ENCODE results near the gene LTBR.

The LTBR gene

DNA sequence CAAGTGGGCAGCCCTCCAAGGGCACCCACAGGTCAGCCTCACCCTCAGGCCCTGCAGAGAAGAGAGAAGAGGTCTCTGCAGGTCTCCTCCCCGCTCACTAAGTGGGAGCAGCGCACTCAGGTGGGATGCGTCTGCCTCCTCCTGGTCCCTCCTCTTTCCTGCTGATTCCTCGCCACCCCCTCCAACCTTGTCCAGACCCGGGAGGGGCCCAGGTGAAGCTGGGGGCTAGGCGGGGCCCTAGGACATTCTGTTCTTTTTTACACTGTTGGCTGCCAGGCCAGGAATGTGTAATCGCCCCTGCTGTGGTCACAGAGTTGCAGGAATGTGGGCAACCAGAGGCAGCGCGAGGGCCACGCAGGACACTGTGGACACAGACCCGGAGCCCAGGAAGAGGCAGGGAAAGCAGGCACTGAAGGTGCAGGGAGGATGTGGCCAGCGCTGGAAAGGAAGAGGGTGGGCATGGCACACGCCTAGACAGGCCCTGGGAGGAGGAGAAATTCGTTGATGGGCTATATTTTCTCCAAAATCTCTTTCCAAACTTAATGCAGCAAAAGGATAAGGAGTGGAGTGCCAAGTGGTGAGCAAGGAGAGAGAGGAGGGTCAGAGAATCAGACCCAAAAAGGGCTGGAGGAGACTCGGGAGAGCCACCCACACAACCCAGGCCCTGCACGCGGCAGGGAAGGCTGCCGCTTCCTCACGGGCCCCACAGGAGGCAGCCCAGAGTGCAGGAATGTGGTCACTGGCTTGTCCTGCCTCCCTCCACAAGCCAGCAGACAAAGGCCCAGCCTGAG lies 7.7 kb upstream of the LTBR start:
- no peak for TF ChIP-seq GATA1 (IDR thresholded peaks at IDR 0.05; ENCODE audit: low read depth, low read length)
- TF ChIP-seq POLR2A (IDR thresholded peaks at IDR 0.05; ENCODE audit: low read length), result no peak
- no peak for DNase-seq

DNA sequence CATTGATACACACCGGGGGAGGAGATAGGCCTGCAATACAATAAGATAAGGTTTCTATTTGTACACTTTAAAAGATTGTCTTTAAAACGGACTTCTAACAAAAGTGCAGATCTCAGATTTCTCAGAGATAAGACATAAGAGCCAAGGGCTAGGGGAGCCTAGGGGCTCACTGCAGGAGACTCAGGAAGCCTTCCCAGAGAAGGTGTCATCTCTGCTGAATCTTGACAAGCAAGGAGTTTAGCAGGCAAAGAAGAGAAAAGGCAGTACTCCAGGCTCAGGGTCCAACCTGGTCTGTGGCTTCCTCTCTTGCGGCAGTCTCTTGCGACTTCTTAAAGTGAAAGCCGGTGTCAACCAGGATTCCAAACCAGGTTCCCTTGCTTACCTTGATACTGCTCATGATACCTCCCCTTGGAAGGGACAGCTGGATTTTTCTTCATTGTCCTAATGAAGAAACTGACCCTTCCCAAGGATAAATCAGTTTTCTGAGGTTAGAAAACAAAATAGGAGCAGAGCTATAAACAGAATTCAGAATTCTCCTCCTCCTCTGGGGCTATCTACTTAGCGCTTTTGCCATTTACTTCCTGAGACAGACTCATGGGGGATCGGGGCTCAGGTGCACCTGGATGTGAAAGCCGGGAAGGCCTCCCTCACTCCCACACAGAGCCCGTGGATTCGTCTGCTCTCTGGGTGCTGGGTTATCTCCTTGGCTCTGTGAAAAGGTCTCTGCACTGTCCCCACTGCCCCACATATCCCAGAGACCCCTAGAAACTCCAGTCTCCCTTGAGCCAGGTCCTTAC lies 6.9 kb upstream of the LTBR start:
- no peak for TF ChIP-seq GATA1 (IDR thresholded peaks at IDR 0.05; ENCODE audit: low read depth, low read length)
- TF ChIP-seq POLR2A (IDR thresholded peaks at IDR 0.05; ENCODE audit: low read length), result no peak
- DNase-seq, result no peak

DNA sequence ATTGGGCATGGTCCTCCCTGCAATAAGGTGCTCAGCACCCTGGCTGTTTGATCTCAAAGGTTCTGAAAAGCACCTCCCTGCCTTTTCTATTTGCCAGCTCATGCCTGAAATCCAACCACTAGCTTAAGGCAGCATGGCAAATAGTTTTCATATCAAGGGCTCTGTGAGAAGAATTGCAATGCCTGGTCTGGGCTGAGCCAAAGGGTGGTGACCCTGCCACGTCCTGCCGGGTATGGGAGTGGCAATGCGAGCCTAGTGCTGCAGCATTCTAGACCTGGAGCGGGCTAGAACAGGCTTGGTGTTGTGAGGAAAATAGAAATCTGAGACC lies 6.3 kb upstream of the LTBR start:
- DNase-seq, result no peak
- TF ChIP-seq POLR2A (IDR thresholded peaks at IDR 0.05; ENCODE audit: low read length) (no peak), GATA1 (IDR thresholded peaks at IDR 0.05; ENCODE audit: low read depth, low read length) (no peak)

DNA sequence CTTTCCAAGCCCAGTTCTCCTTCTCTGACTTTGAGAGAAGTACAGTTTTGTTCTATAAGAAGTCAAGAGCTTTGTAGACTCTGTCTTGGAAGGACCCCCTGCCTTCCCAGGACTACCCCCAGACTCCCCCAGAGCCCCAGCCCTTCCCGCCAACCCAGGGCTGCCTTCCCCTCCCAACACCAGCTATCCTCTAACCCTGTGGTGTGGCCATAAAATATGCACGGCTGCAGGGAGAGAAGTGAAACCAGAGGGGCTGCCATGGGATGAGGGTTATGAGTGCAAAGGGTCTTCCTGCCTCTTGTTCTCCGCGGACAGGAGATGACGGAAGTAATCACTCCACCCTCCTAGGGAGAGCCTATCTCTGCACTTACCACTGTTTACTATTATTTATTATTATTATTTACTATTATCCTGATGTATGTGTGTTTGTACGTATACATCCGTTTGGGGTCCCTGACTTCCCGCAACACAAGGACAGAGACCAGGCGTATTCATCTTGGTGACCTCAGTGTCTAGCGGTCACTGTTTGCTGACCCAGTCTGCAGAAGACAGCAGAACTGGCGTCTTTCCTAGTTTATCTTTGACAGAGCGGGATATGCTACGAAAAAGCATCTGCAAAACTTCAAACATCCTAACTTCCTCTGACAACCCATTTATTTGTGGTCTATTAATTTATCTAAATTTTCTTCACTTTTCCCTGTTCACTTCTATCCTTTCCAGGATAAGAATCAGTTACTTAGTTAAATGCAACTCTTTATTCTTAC lies 5.1 kb upstream of the LTBR start:
- no peak for DNase-seq

DNA sequence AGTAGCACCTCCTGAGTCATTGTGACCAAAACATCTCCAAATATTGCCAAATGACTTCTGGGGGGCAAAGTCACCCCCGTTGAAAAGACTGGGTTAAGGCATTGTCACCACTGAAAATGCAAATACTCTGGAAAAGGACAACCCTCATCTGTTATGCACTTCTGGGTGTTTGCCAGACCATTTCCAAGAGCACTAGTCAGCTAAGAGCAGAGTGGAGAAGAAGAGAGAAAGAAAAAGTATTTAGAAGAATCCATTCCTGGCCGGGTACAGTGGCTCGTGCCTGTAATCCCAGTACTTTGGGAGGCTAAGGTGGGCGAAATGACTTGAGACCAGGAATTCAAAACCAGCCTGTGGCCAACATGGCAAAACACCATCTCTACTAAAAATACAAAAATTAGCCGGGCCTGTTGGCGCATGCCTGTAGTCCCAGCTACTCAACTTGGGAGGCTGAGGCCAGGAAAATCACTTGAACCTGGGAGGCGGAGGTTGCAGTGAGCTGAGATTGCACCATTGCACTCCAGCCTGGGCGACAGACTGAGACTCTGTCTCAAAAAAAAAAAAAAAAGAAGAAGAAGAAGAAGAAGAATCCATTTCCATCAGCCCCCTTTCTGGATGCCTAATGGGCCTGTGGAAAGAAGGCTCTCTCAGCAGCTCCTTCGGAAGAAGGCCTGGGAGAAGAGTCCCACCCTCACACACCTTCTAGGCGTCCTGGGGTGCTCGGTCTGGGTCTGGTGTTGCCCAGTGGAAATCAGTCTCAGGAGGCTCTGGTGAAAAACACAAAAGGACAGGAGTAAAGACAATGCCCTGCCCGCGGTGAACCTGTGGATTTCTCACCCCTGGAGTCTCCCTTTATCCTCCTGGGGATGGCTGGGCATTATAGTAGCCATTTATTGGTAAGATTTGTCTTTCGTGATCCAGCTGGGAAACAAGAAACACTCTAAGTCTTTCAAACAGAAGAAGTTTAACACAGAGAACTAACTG lies 3.5 kb upstream of the LTBR start:
- TF ChIP-seq POLR2A (IDR thresholded peaks at IDR 0.05; ENCODE audit: low read length) (no peak), GATA1 (IDR thresholded peaks at IDR 0.05; ENCODE audit: low read depth, low read length) (no peak)
- no peak for DNase-seq

More for the DNA sequence above, 5.1 kb upstream of the LTBR start:
- TF ChIP-seq POLR2A (IDR thresholded peaks at IDR 0.05; ENCODE audit: low read length) (no peak), GATA1 (IDR thresholded peaks at IDR 0.05; ENCODE audit: low read depth, low read length) (no peak)

DNA sequence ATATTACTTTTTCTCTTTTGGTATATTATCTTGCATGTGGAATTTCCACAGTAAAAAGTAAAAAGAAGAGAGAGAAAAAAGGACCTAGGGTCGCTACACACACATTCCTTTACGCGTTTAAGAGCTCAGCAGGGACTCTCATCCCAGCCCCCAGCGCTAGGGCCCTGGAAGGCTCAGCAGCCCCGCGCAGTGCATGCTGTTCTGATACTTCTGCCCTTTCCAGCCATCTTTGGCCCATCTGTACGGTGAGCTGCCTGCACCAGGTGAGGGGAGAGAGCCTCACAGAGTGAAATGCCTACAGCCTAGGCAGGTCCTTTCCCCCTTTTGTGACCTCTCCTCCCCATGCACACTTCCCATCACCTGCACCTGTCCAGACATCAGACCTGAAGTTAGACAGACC lies 1.6 kb upstream of the LTBR start:
- DNase-seq, result no peak
- TF ChIP-seq POLR2A (IDR thresholded peaks at IDR 0.05; ENCODE audit: low read length) (no peak), GATA1 (IDR thresholded peaks at IDR 0.05; ENCODE audit: low read depth, low read length) (no peak)

DNA sequence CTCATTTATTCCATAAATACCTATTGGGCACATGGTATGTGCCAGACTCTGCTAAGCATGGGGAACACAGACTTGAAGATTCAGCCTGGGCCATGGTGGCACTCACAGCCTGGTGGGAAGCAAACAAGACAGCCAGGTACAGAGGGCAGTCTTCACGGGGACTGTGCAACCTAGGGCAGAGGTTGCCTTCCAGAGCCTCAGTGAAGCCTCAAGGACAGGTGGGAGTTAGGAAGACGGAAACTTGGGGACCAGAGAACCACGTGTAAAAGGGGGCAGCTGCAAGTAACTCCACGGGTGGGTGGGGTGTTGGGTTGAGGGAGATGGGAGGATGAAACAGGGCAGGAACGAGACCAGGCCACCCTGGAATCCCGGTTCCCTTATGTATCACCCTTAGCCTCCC lies 980 bp upstream of the LTBR start:
- no peak for DNase-seq
- no peak for TF ChIP-seq GATA1 (IDR thresholded peaks at IDR 0.05; ENCODE audit: low read depth, low read length)
- TF ChIP-seq POLR2A (IDR thresholded peaks at IDR 0.05; ENCODE audit: low read length), result no peak

DNA sequence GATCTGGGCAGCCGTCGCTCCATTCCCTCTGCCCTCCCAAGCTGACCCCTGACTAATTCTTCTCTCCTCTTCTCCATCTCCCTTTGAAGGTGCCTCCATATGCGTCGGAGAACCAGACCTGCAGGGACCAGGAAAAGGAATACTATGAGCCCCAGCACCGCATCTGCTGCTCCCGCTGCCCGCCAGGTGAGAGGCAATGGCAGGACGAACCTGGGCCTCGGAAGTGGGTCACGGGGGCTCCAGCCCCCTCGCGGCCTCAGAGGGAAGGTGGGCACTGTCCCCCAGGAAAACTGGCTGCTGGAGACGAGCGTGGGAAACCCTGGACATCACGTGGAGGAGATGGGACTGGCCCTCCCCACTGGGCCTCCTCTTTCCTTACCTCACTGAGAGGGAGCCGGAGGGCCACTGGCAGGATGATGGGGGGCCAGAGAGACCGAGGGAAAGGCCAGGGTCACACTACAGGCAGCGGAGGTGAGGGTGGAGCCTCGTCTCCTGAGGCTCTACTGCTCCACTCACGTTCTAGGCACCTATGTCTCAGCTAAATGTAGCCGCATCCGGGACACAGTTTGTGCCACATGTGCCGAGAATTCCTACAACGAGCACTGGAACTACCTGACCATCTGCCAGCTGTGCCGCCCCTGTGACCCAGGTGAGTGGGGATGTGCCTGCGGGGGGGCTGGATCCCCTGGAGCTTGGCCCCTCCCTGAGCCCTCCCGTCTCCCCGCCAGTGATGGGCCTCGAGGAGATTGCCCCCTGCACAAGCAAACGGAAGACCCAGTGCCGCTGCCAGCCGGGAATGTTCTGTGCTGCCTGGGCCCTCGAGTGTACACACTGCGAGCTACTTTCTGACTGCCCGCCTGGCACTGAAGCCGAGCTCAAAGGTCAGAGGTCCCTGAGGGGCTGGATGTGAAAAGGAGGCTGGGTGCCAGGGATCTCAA lies 806 bp downstream of the LTBR start:
- no peak for DNase-seq

DNA sequence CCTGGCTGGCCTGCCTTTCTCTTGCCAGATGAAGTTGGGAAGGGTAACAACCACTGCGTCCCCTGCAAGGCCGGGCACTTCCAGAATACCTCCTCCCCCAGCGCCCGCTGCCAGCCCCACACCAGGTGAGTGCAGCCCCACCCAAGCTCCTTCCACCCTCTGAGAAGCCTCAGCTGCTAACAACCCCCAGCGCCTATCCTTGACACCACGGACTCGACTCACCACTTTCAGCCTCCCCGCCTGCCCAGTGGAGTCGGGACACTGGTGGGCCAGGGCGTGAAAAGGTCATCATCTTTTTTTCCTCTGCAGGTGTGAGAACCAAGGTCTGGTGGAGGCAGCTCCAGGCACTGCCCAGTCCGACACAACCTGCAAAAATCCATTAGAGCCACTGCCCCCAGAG lies 2.1 kb downstream of the LTBR start:
- DNase-seq, result no peak
- TF ChIP-seq GATA1 (IDR thresholded peaks at IDR 0.05; ENCODE audit: low read depth, low read length), result no peak
- TF ChIP-seq POLR2A (IDR thresholded peaks at IDR 0.05; ENCODE audit: low read length), result no peak

More for the DNA sequence above, 806 bp downstream of the LTBR start:
- TF ChIP-seq POLR2A (IDR thresholded peaks at IDR 0.05; ENCODE audit: low read length) (no peak), GATA1 (IDR thresholded peaks at IDR 0.05; ENCODE audit: low read depth, low read length) (no peak)

DNA sequence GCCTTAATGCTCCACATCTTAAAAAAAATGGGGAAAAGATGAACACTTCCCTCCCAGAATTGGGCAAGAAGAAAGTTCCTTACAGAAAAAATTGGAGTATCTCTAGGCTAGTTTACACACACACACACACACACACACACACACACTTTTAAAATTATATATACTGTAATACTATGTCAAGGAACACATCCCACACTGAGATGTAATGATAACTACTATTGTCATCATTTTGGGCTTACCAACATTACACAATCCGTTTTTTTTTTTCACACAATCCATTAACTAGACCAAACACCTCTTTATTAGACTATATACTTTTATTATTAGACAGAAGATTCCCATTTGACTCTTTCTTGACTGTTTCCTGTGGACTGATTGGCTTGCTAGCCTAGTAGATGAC lies 2.5 kb downstream of the LTBR start:
- TF ChIP-seq POLR2A (IDR thresholded peaks at IDR 0.05; ENCODE audit: low read length) (no peak), GATA1 (IDR thresholded peaks at IDR 0.05; ENCODE audit: low read depth, low read length) (no peak)
- no peak for DNase-seq

DNA sequence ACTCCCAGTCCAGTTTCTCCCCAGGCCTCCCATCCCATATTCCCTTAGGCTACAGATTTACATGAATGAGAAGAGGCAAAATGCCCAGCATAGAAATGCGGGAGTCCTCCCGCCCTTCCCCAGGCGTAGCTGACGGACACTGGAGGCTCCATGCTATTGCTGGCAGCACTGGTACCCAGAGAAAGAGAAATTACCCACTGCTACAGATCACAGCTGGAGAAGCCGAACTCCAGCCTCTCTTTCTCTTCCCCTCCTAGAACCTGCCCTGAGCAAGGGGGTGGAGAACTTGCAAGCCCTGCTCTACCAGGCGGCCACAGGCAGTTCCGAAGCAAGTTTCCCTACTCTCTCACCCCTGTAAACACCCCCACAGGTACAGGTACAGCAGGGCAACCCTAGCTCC lies 3.6 kb downstream of the LTBR start:
- no peak for DNase-seq
- TF ChIP-seq POLR2A (IDR thresholded peaks at IDR 0.05; ENCODE audit: low read length) (no peak), GATA1 (IDR thresholded peaks at IDR 0.05; ENCODE audit: low read depth, low read length) (no peak)

DNA sequence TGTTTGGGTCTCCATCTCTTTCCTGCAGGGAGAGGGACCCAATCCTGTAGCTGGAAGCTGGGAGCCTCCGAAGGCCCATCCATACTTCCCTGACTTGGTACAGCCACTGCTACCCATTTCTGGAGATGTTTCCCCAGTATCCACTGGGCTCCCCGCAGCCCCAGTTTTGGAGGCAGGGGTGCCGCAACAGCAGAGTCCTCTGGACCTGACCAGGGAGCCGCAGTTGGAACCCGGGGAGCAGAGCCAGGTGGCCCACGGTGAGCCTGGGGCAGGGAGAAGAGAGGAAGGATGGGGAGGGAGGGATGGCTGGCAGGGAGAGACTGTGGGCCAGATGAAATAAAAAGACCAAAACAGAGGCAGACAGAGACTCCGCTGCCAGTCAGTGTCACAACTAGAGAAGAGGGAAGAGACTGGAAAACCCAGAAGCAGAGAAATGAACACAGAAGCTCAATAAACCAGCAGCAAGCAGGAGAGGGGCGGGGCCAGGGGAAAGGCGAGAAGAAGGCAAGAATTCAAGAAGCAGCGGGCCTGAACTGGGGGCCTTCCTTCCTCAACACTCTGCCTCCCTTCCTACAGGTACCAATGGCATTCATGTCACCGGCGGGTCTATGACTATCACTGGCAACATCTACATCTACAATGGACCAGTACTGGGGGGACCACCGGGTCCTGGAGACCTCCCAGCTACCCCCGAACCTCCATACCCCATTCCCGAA lies 6.3 kb downstream of the LTBR start:
- DNase-seq, result no peak
- TF ChIP-seq POLR2A (IDR thresholded peaks at IDR 0.05; ENCODE audit: low read length) (no peak), GATA1 (IDR thresholded peaks at IDR 0.05; ENCODE audit: low read depth, low read length) (no peak)

All from erythroblast (primary cell).